ENCODE results near the gene ZBTB11. TPM values are rescaled to one million over a fixed set of nuclear protein-coding genes. Genes with fewer than 3 reads are reported as not detected.
A peak's percentile ranks its signal among the peaks of the same experiment; 100 is the strongest.

Gene ZBTB11
- total and polyA plus RNA-seq, 9 of the 15 experiments (the other 6 are each of a cell fraction or from before 2014, with no cell fraction given): 6.2 to 31.9 (median 21.4) TPM

GRCh38 chr3:101611023-101611422 is 65.9 kb downstream of the ZBTB11 start (continued):
- no peak for TF ChIP-seq TOE1 (IDR thresholded peaks at IDR 0.05; ENCODE audit: borderline replicate concordance)
- no peak for TF ChIP-seq TOE1 (CRISPR knock-in tag; IDR thresholded peaks at IDR 0.05; ENCODE audit: borderline replicate concordance, low read depth)
- no peak for TF ChIP-seq KDM2B (CRISPR knock-in tag; IDR thresholded peaks at IDR 0.05)
- TF ChIP-seq ZBED1 (IDR thresholded peaks at IDR 0.05): no peak
- no peak for TF ChIP-seq CREB1 (IDR thresholded peaks at IDR 0.05)
- TF ChIP-seq CREB1 (CRISPR knock-in tag; IDR thresholded peaks at IDR 0.05): no peak
- TF ChIP-seq ELK3 (CRISPR knock-in tag; IDR thresholded peaks at IDR 0.05): no peak
- TF ChIP-seq MBD2 (IDR thresholded peaks at IDR 0.05; ENCODE audit: borderline replicate concordance, low read depth): no peak
- peak; percentile 81 for TF ChIP-seq CBFA2T3 (IDR thresholded peaks at IDR 0.05)
- TF ChIP-seq STAT5A (IDR thresholded peaks at IDR 0.05; ENCODE audit: borderline replicate concordance, low read length): 0 out of 2 replicates have a peak, but pooled peaks have one; percentile 24
- TF ChIP-seq ARID2 (IDR thresholded peaks at IDR 0.05): no peak
- no peak for TF ChIP-seq TCF7L2 (IDR thresholded peaks at IDR 0.05; ENCODE audit: low read depth, low read length)
- no peak for TF ChIP-seq ZFX (CRISPR knock-in tag; IDR thresholded peaks at IDR 0.05)
- no peak for TF ChIP-seq THAP12 (CRISPR knock-in tag; IDR thresholded peaks at IDR 0.05)
- no peak for TF ChIP-seq ZNF280B (CRISPR knock-in tag; IDR thresholded peaks at IDR 0.05)
- no peak for TF ChIP-seq CSDE1 (IDR thresholded peaks at IDR 0.05)
- TF ChIP-seq SETDB1 (IDR thresholded peaks at IDR 0.05; ENCODE audit: low read length): no peak
- TF ChIP-seq NR2C2 (CRISPR knock-in tag; IDR thresholded peaks at IDR 0.05): no peak
- TF ChIP-seq NR2C2 (tag; IDR thresholded peaks at IDR 0.05): no peak
- TF ChIP-seq PRMT5 (CRISPR knock-in tag; IDR thresholded peaks at IDR 0.05): no peak
- TF ChIP-seq CBFA2T2 (conservative IDR thresholded peaks at IDR 0.05): peak; percentile 60
- no peak for TF ChIP-seq TCFL5 (CRISPR knock-in tag; conservative IDR thresholded peaks at IDR 0.05)
- no peak for TF ChIP-seq PPARD (CRISPR knock-in tag; IDR thresholded peaks at IDR 0.05)
- TF ChIP-seq MAFF (IDR thresholded peaks at IDR 0.05; ENCODE audit: low read length): no peak
- TF ChIP-seq EP300 (IDR thresholded peaks at IDR 0.05; ENCODE audit: low read length): peak; percentile 6; the same call in 1 of the 2 replicates
- TF ChIP-seq SMARCE1 (IDR thresholded peaks at IDR 0.05): no peak; the same call in 1 of the 2 replicates
- no peak for TF ChIP-seq ESRRB (CRISPR knock-in tag; IDR thresholded peaks at IDR 0.05; ENCODE audit: borderline replicate concordance)
- TF ChIP-seq NFATC3 (IDR thresholded peaks at IDR 0.05): no peak
- no peak for TF ChIP-seq ZBTB7A (IDR thresholded peaks at IDR 0.05; ENCODE audit: borderline replicate concordance, control insufficient read depth, low read depth, low read length)

Data from K562 (cell line).